ENCODE data around the gene KLRF1.
A peak's percentile ranks its signal among the peaks of the same experiment; 100 is the strongest.

The KLRF1 gene, protein sequence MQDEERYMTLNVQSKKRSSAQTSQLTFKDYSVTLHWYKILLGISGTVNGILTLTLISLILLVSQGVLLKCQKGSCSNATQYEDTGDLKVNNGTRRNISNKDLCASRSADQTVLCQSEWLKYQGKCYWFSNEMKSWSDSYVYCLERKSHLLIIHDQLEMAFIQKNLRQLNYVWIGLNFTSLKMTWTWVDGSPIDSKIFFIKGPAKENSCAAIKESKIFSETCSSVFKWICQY

DNA sequence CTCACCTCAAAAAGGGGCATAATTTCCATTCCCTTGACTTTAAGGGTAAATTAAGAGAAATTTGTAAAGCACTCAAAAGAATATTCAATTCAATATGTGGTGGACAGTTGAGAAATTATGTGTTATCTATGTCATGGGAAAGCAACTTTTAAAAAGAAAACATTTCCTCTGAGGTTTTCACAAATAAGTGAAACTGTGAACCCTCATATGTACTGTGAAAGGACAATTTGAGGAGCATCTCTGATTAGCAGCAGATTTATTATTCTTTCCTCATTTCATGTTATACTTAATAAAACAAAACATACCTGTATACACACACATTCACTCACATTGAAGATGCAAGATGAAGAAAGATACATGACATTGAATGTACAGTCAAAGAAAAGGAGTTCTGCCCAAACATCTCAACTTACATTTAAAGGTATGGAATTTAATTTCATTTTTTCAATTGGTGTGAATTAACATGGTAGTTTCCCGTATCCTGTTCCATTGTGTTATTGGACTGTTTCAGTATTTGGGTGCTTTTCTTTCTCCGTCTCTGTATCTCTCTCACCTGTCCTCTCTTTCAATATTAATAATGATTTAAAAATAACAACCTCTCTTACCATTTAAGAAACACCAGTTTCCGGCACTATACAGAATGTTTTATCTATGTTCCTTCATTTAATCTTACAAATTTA is at the start of gene KLRF1:
Gene KLRF1, plus strand, starts transcription at position 273 of the 680 bp plus-strand sequence. Its CDS starts 64 bp downstream, at position 337.
- Mint-ChIP-seq H3K27me3 (ENCODE audit: low read depth) (peaks cover 54% of the 10 kb centered on the region), H3K27ac (no peak within 1 kb of the TSS), H3K9me3 (peaks cover 8% of the 10 kb centered on the region), H3K36me3 (ENCODE audit: low read depth) (no peaks in the 10 kb centered on the region), H3K4me1 (ENCODE audit: low read depth) (peaks cover 3% of the 10 kb centered on the region), H3K4me3 (no peak within 1 kb of the TSS)

DNA sequence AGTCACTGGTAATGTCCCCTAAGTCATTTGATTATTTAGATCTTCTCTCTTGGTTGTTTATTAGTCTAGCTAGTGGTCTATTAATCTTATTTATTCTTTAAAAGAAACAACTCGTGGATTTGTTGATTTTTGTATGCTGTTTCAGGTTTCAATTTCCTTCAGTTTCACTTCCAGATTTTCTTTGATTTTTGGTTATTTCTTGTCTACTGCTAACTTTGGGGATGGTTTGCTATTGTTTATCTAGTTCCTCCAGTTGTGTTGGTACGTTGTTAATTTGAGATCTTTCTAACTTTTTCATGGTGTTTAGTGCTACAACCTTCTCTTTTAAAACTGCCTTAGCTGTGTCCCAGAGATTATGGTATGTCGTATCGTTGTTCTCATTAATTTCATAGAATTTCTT is 48.1 kb upstream of the KLRF1 start:
- no peak overlapping the region for H3K27ac Mint-ChIP-seq
- peaks cover 7% of the 10 kb centered on the region for H3K36me3 Mint-ChIP-seq (ENCODE audit: low read depth)
- H3K9me3 Mint-ChIP-seq: peaks cover 13% of the 10 kb centered on the region
- no peak overlapping the region for H3K4me3 Mint-ChIP-seq
- no peaks in the 10 kb centered on the region for H3K27me3 Mint-ChIP-seq (ENCODE audit: low read depth)
- peaks cover 40% of the 10 kb centered on the region for H3K4me1 Mint-ChIP-seq (ENCODE audit: low read depth)

DNA sequence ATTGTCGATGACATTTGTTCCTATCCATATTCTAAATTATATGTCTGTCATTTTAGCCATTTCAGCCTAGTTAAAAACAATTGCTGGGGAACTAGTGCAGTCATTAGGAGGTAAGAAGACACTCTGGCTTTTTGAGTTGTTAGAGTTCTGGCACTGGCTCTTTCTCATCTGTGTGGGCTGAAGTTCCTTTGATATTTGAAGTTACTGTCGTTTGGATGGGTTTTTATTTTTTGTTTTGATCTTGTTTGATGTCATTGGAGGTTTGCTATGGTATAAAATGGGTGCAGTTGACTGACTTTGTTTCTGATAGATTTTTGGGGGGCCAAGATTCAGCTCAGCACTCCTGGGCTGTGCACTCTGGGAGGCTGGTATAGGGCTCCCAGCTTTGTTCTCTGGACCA is 45.9 kb upstream of the KLRF1 start:
- H3K27ac Mint-ChIP-seq: no peak overlapping the region
- peaks cover 13% of the 10 kb centered on the region for H3K9me3 Mint-ChIP-seq
- peaks cover 22% of the 10 kb centered on the region for H3K4me1 Mint-ChIP-seq (ENCODE audit: low read depth)
- H3K4me3 Mint-ChIP-seq: no peak overlapping the region
- H3K36me3 Mint-ChIP-seq (ENCODE audit: low read depth): peaks cover 5% of the 10 kb centered on the region
- no peaks in the 10 kb centered on the region for H3K27me3 Mint-ChIP-seq (ENCODE audit: low read depth)

DNA sequence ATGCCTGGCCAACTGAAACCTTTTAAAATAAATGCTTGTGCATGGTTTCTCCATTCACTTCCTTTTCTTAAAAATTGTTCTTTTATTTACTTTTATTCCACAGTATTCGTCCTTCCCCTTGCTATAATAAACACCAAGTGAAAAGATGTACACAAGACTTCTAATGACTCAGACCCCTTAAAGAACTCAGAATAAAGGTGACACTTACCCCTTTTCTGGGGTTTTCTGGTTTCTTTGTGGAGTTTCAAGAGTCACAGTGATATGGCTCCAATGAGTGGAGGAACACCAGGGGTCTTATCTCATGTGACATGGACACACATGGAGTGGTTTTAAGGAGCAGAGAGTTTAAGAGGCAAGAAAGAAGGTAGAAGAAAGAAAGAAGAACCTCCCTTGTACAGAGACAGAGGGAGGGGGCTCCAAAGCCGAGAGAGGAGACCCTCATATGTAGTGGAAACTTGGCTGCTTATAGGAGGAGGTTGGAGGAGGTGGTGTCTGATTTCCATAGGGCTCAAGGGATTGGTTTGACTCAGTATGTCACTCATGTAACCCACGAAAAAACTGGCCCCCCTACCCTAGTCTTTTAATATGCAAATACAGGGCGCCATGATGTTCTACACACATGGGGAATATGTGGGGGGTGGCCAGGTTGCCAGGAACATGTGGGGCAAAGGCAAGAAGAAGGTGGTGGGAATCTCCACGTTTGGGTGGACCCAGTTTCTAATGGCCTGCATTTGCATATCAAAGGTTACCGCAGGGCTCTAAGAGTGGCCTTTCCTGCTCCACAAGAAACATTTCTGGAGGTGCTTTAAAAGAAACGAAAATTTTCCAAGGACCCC is 44.5 kb upstream of the KLRF1 start:
- Mint-ChIP-seq H3K36me3 (ENCODE audit: low read depth) (peaks cover 5% of the 10 kb centered on the region), H3K9me3 (peaks cover 16% of the 10 kb centered on the region), H3K27ac (no peak overlapping the region), H3K4me3 (no peak overlapping the region), H3K4me1 (ENCODE audit: low read depth) (peaks cover 12% of the 10 kb centered on the region), H3K27me3 (ENCODE audit: low read depth) (no peaks in the 10 kb centered on the region)

DNA sequence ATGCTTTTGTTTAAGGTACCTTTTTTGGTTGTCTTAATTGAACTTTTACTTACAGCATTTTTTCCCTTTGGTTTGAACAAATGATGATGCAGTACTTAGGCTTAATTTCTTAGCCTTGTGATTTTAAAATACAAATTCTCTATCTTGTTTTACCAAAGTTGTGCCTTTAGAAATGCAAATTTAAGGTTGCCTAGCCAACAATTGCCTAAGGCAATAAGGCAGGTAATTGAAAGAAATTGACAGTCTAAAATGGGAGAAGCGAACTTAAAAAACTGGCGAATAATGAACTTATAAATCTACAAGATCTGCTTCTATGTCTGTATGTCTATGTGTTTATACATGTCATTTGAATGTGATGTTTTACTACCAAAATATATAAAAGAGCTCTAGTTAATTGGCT is 43.0 kb upstream of the KLRF1 start:
- H3K27me3 Mint-ChIP-seq (ENCODE audit: low read depth): no peaks in the 10 kb centered on the region
- H3K4me3 Mint-ChIP-seq: no peak overlapping the region
- peaks cover 19% of the 10 kb centered on the region for H3K9me3 Mint-ChIP-seq
- peaks cover 9% of the 10 kb centered on the region for H3K36me3 Mint-ChIP-seq (ENCODE audit: low read depth)
- H3K4me1 Mint-ChIP-seq (ENCODE audit: low read depth): peaks cover 8% of the 10 kb centered on the region
- H3K27ac Mint-ChIP-seq: no peak overlapping the region

DNA sequence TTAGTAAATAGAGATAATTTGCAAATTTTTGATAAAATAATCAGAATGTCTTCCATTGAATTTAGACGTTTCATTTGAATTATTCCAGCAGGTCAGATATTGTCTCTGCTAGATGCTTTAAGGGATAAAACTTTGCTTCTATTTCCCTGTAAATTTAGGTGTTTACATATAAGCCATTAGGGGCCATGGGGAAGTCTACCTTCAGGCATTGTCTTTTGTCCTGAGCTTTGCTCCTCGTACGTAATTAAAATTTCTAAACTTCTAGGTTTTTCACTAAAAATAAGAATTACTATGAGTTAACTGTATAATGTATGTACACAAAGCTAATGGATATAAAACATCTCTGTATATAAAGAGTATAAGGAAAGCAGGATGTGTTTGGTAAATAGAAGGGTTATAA is 42.5 kb upstream of the KLRF1 start:
- Mint-ChIP-seq H3K36me3 (ENCODE audit: low read depth) (peaks cover 12% of the 10 kb centered on the region), H3K4me1 (ENCODE audit: low read depth) (peaks cover 4% of the 10 kb centered on the region), H3K27me3 (ENCODE audit: low read depth) (no peaks in the 10 kb centered on the region), H3K27ac (no peak overlapping the region), H3K4me3 (no peak overlapping the region), H3K9me3 (peaks cover 23% of the 10 kb centered on the region)

DNA sequence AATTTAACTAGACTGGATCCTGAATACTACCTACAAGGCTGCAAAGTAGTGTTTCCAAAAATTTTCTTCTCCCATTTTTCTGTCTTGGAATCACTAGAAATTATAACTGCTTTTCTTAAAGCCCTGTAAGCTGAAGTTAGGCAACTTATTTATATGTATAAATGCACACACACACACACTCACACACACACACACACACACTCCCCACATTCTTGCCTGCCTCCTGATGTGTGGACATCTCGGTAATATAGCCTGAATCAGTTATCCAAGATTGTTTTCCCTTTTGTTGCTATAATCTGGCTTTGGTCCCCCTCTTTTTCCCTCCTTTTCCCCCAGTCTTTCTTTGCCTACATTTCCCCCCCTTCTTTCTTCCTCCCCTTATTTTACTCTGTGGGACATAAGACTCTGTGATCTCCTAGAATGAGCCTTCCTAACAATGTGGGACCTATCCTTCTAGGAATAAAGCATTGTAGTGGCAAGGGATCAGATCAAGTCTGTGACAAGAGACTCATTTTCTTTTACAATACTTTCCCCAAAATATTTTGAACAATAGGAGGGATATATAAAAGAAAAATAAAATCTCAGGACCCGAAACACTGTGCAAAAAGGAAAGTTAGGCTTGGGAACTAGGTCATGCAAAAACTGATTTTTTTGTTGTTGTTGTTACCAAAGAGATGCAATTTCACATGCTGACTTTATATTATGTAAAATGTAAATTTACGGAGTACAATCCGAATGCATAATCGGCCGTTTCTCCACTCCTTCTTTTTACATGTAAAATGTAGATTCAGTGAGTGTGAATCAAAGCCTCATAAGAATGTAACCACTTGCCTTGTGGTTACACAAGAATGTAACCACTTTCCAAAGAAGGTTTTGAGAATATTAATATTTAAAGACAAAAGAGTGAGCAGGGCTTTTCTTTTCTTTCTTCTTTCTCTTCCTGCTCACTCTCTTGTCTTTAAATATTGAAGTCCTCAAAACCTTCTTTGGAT is 40.3 kb upstream of the KLRF1 start:
- no peak overlapping the region for H3K4me3 Mint-ChIP-seq

DNA sequence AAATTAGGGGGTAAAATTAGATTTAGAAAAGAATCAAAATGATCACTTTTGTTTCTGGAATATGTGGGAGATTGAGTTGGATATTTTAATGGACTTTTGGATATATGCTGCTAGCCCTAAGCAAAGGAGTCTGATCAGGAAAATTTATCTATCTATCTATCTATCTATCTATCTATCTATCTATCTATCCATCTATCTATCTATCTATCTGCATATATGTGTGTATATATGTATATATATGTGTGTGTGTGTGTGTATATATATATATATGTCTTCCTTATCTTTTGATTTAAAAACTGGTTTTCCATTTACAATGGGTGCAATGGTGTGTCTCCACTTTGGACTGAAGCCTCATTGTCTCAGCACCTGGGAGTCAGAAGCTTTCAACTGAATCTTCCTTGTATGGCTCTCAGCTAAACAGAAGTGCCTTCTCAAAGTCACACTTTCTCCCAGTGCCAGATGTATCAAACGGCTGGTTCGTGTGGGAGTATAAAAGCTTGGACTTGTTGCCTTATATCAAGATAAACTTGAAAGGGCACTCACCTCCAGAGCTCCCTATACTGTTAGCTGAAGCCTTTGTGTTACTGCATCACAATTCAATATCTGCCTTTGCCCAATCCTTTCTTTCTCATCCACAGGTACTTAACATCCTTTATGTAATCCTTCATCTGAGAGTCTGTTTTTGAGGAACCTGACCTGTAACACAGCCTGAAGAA is 34.9 kb upstream of the KLRF1 start:
- Mint-ChIP-seq H3K9me3 (peaks cover 20% of the 10 kb centered on the region), H3K36me3 (ENCODE audit: low read depth) (peaks cover 13% of the 10 kb centered on the region), H3K27ac (no peak overlapping the region), H3K4me1 (ENCODE audit: low read depth) (peaks cover 53% of the 10 kb centered on the region), H3K27me3 (ENCODE audit: low read depth) (no peaks in the 10 kb centered on the region), H3K4me3 (no peak overlapping the region)

More for the DNA sequence above, 40.3 kb upstream of the KLRF1 start:
- Mint-ChIP-seq H3K27me3 (ENCODE audit: low read depth) (no peaks in the 10 kb centered on the region), H3K27ac (no peak overlapping the region), H3K4me1 (ENCODE audit: low read depth) (peaks cover 6% of the 10 kb centered on the region), H3K36me3 (ENCODE audit: low read depth) (peaks cover 10% of the 10 kb centered on the region), H3K9me3 (peaks cover 21% of the 10 kb centered on the region)

DNA sequence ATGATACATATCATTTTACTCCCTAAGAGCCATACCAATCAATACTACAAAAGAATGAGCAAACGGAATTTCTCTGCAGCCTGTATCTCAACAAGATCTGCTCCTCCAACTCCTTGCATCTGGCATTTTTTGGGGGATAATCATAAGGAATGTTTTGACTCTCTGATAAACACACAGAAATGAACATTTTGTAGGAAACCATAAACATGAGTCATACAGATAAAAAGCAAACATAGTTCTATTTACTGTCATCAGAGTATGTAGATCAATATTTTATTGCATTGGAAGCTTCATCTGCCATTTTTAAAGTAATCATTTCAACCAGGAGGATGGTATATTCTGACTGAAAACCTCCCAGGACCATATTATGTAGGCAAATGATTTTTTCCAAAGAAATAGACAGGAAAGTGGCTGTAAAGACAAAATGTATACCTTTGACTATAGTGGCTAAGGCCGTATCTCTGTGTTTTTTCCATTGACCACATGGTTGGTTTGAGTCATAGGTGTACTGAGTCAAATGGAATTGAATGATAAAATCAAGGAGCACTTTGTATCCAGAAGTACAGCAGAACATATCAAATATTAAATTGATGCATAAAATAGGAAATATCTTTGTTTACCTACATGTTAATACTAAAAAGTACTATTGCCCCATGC is 34.2 kb upstream of the KLRF1 start:
- peaks cover 12% of the 10 kb centered on the region for H3K36me3 Mint-ChIP-seq (ENCODE audit: low read depth)
- H3K9me3 Mint-ChIP-seq: peaks cover 16% of the 10 kb centered on the region
- peaks cover 58% of the 10 kb centered on the region for H3K4me1 Mint-ChIP-seq (ENCODE audit: low read depth)
- peak overlapping the region; percentile 87 for H3K27ac Mint-ChIP-seq
- peak overlapping the region; percentile 67 for H3K4me3 Mint-ChIP-seq
- H3K27me3 Mint-ChIP-seq (ENCODE audit: low read depth): no peaks in the 10 kb centered on the region

DNA sequence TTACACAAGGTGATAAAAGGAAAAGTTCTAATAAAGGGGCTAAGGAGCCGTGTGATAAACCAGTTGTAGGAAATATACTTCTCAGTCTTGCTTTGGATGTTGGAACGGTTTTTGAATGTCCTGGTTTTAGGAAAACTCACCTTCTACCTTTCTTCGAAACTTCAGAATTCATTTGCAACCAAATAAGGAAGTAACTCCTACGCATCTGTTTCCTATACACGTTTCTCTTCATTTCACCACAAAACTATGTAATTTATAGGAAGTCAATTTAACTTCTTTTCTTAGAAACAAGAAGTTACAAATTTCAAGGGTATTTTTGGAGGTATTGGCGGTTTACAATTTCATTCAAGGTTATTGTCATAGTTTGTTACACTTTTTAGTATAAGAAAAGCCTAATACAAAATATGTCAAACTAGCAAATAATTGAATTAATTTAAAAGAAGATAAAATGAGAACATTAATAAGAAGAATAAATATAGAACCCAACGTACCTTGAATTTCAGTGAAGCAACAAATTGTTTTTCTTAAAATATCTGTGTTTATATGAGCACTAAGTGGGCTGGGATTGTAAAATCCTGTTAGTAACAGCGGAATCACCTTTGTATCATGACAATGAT is 33.4 kb upstream of the KLRF1 start:
- Mint-ChIP-seq H3K4me1 (ENCODE audit: low read depth) (peaks cover 59% of the 10 kb centered on the region), H3K36me3 (ENCODE audit: low read depth) (peaks cover 12% of the 10 kb centered on the region), H3K27me3 (ENCODE audit: low read depth) (no peaks in the 10 kb centered on the region), H3K27ac (peak overlapping the region; percentile 87), H3K9me3 (peaks cover 16% of the 10 kb centered on the region), H3K4me3 (peak overlapping the region; percentile 74)

DNA sequence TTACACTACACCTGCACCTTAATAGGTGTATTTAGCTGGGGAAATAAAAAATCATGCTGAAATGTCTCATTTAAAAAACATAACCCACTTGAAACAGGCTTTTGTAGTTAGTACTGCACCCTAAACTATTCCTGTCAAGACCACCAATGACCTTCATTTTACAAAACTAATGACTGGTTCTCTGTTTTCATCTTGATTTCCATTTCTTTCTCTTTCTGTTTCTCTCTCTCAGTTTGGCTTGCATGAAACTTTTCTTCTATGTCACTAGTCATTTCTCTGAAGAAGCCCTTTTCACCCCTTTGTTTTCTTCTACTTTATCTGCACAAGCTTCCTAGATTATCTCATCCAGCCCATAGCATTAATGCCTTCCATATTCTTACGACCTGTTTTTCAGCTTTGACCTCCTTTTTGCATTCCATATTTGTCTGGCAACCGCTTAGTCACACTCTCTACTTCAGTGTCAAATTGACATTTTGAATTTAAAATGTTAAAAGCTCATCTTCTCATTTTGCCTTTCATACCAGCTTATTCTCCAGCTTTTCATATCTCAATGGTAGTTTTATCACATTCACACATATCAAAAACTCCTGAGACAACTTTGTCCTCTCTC is 32.7 kb upstream of the KLRF1 start:
- Mint-ChIP-seq H3K4me3 (peak overlapping the region; percentile 74), H3K4me1 (ENCODE audit: low read depth) (peaks cover 59% of the 10 kb centered on the region), H3K9me3 (peaks cover 11% of the 10 kb centered on the region)

DNA sequence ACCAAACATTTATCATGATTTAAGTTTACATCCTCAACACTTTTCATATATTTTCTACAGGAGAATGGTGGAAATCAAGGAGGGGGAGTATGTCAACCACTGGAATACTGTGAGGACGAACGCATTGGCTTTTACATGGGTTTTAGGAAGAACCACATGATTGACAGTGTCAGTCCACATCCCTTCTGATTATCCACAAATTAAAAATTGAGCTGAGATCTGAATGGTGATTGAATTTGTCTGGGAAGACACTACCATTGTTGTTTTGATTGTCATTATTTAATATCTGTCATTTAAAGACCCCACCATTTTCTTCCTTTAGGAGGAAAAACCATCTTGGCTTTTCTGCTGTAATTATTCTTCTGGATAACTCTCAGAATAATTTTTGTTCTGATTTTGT is 31.3 kb upstream of the KLRF1 start:
- Mint-ChIP-seq H3K4me3 (peak overlapping the region; percentile 74), H3K27me3 (ENCODE audit: low read depth) (no peaks in the 10 kb centered on the region), H3K27ac (peak overlapping the region; percentile 87), H3K36me3 (ENCODE audit: low read depth) (peaks cover 4% of the 10 kb centered on the region), H3K4me1 (ENCODE audit: low read depth) (peaks cover 59% of the 10 kb centered on the region), H3K9me3 (peaks cover 4% of the 10 kb centered on the region)

More for the DNA sequence above, 32.7 kb upstream of the KLRF1 start:
- peak overlapping the region; percentile 87 for H3K27ac Mint-ChIP-seq
- H3K36me3 Mint-ChIP-seq (ENCODE audit: low read depth): peaks cover 7% of the 10 kb centered on the region
- H3K27me3 Mint-ChIP-seq (ENCODE audit: low read depth): no peaks in the 10 kb centered on the region
